Mucosa of descending colon (tissue), 3 donors: ENCODE results near the gene CYP2R1. TPM values are rescaled to one million over a fixed set of nuclear protein-coding genes. Genes with fewer than 3 reads are reported as not detected.
"Not testable (repeated sequence)": the region's sequence is repeated elsewhere in the genome, so short reads cannot be mapped to it uniquely, and the experiment has no call there.

Experiments used
- ATAC-seq: fragments of 200-7000 bp; cut with Tn5 transposase; one replicate; pipeline ENCODE4 v1.9.1; 2020; ENCODE audit warnings: mild to moderate bottlenecking, moderate library complexity
- DNase-seq, 3 donors: peaks; one replicate each; pipeline ENCODE4 v3.0.0-alpha.2; 2020
- H3K36me3 ChIP-seq: fragments of 200-600 bp; one replicate; pipeline ENCODE4 v1.8.0; 2021; ENCODE audit warnings: low read depth, mild to moderate bottlenecking
- H3K4me1 ChIP-seq: fragments of 200-600 bp; one replicate; pipeline ENCODE4 v1.8.0; 2021; ENCODE audit warnings: low read depth, mild to moderate bottlenecking
- H3K4me3 ChIP-seq: fragments of 200-600 bp; one replicate; pipeline ENCODE4 v1.8.0; 2021; ENCODE audit warnings: mild to moderate bottlenecking
- H3K9me3 ChIP-seq: fragments of 200-600 bp; one replicate; pipeline ENCODE4 v1.8.0; 2021; ENCODE audit warnings: mild to moderate bottlenecking
- intact Hi-C, 2 donors: fragments of 100-400 bp; cut with DNase I in 1 of 2; cut with micrococcal nuclease in 1 of 2; formaldehyde crosslinking; loops; one replicate each; pipeline versions ENCODE4 v1.11.0 to v1.11.1; 2022; cut with DNase I, micrococcal nuclease
- total RNA-seq, 3 donors: library from RNA; stranded (reverse); fragmentation: NEBNext Ultra II Directional in 2 of 3; extraction: Animal tissue kit (Norgen Biotek cat#: 25700) in 2 of 3; gene quantifications; one replicate each; pipeline versions ENCODE4 v1.2.1 to v1.2.4, GENCODE V29; 2021 to 2023
- TF ChIP-seq, protein P1 (sequence below): fragments of 200-600 bp; IDR thresholded peaks from one replicate; pipeline ENCODE4 v1.8.0; 2022; ENCODE audit warnings: antibody characterized with exemption, mild to moderate bottlenecking
- donor health status: DM: no; HTN: no; CAD: no; lungs with moderate emphysema.
- donor health status: DM: no; HTN: no; CAD: no.
- donor health status: DM: no; HTN: yes; CAD: no.

Gene CYP2R1
- total RNA-seq, 3 donors from 2014 or later = 11.7 to 23.9 (median 15.5) TPM

DNA sequence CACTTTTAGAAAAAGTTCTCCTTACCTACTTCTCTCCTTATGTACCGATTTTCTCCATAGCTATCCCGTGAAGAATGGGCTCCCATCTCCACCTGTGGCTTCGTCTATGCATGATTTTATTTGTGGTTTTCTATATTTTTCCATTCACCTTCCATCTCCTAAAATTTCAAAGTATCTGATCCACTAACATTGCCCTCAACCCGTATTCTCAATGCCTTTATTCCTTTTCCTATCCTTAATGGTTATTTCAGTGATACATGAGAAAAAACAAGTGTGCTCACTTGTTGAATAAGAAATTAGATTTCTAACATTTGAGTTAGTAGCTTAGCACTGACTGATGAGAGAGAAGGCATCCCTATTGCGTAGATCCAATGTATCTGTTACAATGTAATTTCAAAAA lies 16.9 kb downstream of the CYP2R1 start:
- no peaks in the 10 kb centered on the region for H3K36me3 ChIP-seq
- TF ChIP-seq, protein P1, sequence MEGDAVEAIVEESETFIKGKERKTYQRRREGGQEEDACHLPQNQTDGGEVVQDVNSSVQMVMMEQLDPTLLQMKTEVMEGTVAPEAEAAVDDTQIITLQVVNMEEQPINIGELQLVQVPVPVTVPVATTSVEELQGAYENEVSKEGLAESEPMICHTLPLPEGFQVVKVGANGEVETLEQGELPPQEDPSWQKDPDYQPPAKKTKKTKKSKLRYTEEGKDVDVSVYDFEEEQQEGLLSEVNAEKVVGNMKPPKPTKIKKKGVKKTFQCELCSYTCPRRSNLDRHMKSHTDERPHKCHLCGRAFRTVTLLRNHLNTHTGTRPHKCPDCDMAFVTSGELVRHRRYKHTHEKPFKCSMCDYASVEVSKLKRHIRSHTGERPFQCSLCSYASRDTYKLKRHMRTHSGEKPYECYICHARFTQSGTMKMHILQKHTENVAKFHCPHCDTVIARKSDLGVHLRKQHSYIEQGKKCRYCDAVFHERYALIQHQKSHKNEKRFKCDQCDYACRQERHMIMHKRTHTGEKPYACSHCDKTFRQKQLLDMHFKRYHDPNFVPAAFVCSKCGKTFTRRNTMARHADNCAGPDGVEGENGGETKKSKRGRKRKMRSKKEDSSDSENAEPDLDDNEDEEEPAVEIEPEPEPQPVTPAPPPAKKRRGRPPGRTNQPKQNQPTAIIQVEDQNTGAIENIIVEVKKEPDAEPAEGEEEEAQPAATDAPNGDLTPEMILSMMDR = no peak
- ATAC-seq (no peak), DNase-seq (no peak)
- no peaks in the 10 kb centered on the region for H3K4me1 ChIP-seq
- no peak overlapping the region for H3K4me3 ChIP-seq
- intact Hi-C loops = no loop called here
- no peaks in the 10 kb centered on the region for H3K9me3 ChIP-seq

DNA sequence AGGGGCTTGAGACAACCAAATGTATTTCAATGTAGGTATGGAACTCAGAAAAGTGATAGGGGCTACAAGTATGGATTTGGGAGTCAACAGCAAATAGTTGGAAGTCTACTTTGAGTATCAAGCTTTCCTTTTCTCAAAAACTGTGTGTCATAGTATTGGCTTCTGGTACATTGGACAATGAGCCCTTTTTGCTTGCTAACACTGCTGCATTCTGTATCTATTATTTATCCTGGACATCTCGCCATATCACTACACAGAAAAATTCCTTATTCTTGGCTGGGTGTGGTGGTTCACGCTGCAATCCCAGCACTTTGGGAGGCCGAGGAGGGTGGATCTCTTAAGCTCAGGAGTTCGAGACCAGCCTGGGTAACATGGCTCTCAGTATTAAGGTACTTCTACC lies 18.4 kb downstream of the CYP2R1 start:
- intact Hi-C loops = no loop called here
- ATAC-seq (no peak), DNase-seq (no peak)
- H3K4me1 ChIP-seq = no peaks in the 10 kb centered on the region
- TF ChIP-seq, protein P1 = no peak
- no peak overlapping the region for H3K4me3 ChIP-seq
- H3K36me3 ChIP-seq = no peaks in the 10 kb centered on the region
- H3K9me3 ChIP-seq = no peaks in the 10 kb centered on the region

- DNase-seq (no peak), ATAC-seq (no peak)
- intact Hi-C loops = no loop called here
- Histone ChIP-seq H3K4me3 (no peak overlapping the region), H3K36me3 (no peaks in the 10 kb centered on the region), H3K4me1 (no peaks in the 10 kb centered on the region), H3K9me3 (no peaks in the 10 kb centered on the region)
- TF ChIP-seq, protein P1 = no peak
Measured at GRCh38 chr11:14872032-14872431, 20.0 kb downstream of the CYP2R1 start.

GRCh38 chr11:14863775-14864174 lies 28.3 kb downstream of the CYP2R1 start:
- DNase-seq, H3K9me3 ChIP-seq, intact Hi-C loops, H3K4me3 ChIP-seq, H3K4me1 ChIP-seq, H3K36me3 ChIP-seq, ATAC-seq: not testable (repeated sequence)

DNA sequence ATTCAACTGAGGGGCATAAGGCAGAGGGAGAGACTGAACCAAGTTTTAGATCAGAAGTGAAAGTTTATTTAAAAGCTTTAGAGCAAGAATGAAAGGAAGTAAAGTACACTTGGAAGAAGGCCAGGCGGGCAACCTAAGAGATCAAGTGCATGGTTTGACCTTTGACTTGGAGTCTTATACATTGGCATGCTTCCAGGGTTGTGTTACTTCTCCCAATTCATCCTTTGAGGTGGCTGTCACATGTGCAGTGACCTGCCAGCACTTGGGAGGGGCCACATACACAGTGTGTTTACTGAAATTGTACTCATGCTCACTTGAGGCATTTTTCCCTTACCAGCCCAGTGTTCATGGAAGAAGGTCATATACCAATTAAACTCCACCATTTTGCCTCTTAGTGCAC lies 30.4 kb downstream of the CYP2R1 start:
- DNase-seq (peak; percentile 69 to 90 (median 71)), ATAC-seq (peak; percentile 99)
- Histone ChIP-seq H3K4me3 (no peak overlapping the region), H3K4me1 (no peaks in the 10 kb centered on the region), H3K9me3 (no peaks in the 10 kb centered on the region), H3K36me3 (no peaks in the 10 kb centered on the region)
- intact Hi-C loops = no loop called here
- TF ChIP-seq, protein P1 = no peak

DNA sequence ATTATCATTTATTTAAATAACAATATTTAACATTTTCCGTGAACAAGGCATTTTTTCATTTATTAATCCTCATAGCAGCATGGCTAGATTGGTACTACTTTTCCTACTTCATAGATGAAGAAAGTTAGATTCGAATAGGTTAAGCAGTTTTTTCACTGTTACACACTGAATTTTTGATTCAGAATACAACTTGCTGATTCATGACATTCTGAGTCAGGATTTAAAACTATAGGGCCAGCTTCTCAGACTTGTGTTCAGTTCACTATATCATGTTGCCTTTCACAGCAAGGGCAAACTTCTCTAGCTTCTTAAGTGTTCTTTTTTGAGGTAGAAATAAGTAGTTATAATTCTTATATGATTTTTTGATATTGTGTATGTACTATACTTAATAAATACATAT lies 31.5 kb downstream of the CYP2R1 start:
- no peak for ATAC-seq
- no peak overlapping the region for H3K4me3 ChIP-seq
- intact Hi-C loops = no loop called here
- TF ChIP-seq, protein P1 = no peak
- DNase-seq = no peak
- H3K9me3 ChIP-seq = no peaks in the 10 kb centered on the region
- no peaks in the 10 kb centered on the region for H3K36me3 ChIP-seq
- H3K4me1 ChIP-seq = no peaks in the 10 kb centered on the region
